Endometrial microvascular endothelial cells (primary cell): Measurements from ENCODE around the gene CDKL1. TPM values are rescaled to one million over a fixed set of nuclear protein-coding genes. Genes with fewer than 3 reads are reported as not detected.

Source experiments
- in situ Hi-C: cut with HindIII; loops from 2 replicates; pipeline ENCODE4 v1.10.0; 2017; ENCODE audit warnings: low sequenced_read_pairs, low pct_unique_long_range_greater_than_20kb; ENCODE audit errors: inconsistent ontology term
- total RNA-seq: library from RNA; depleted of rRNA; stranded (reverse); fragments of >200 nt; gene quantifications from one replicate; pipeline ENCODE4 v1.2.3, GENCODE V29; 2015; ENCODE audit errors: inconsistent ontology term

The CDKL1 gene
- total RNA-seq, 1 donor from 2014 or later = 22.7 TPM

DNA sequence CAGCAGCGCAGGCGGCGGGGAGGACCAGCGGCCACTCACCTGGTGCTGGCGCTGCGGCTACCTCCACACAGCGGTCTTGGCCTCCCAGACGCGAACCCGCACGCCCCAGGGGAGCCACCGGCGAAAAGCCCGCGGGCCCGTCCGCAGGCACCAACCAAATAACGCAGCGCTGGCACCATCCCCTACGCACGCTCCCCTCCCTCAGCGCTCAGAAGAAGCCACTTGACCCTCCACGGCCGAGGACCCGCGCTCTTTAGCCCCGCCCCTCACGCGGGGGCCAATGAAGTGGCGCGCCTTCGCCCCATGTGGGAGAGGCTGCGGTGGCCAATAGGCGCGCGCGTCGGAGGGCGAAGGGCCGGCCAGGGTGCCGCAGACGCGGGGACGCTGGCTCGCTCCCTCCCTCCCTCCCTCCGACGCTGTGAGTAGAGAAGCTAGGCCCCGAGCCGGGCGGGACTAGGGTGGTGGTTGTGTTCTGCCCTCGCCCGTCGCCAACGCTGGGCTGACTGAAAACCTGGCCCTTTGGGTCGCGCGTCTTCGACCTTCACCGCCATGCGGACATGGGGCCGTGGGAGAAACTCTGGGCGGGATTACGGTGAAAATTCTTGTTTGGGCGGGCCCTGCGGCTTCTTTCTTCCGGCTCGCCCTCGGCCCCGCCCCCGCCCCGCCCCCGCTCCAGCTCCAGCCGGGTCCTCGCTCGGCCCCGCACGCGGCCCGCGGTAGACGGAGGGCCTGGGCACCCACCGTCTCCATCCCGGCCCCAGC, 84.5 kb downstream of the CDKL1 start, which contains the start of the genes DMAC2L and L2HGDH:
Gene DMAC2L (plus strand): TSS at position 353 of the 762 bp plus-strand sequence. CDS start 9,164 bp downstream, outside the sequence.
Gene L2HGDH (minus strand): TSS at position 258 of the 762 bp plus-strand sequence. CDS start 79 bp downstream, at position 179.
- in situ Hi-C loops = no loop called here

GRCh38 chr14:50311337-50311971, 85.2 kb downstream of the CDKL1 start:
- in situ Hi-C loops = no loop called here

- in situ Hi-C loops = no loop called here
Measured at GRCh38 chr14:50310445-50310844, 86.2 kb downstream of the CDKL1 start.

- in situ Hi-C loops = no loop called here
Measured at GRCh38 chr14:50308363-50308915, 88.2 kb downstream of the CDKL1 start.

GRCh38 chr14:50303744-50304471, 92.8 kb downstream of the CDKL1 start:
- in situ Hi-C loops = no loop called here

GRCh38 chr14:50301914-50302313, 94.8 kb downstream of the CDKL1 start:
- in situ Hi-C loops = no loop called here

DNA sequence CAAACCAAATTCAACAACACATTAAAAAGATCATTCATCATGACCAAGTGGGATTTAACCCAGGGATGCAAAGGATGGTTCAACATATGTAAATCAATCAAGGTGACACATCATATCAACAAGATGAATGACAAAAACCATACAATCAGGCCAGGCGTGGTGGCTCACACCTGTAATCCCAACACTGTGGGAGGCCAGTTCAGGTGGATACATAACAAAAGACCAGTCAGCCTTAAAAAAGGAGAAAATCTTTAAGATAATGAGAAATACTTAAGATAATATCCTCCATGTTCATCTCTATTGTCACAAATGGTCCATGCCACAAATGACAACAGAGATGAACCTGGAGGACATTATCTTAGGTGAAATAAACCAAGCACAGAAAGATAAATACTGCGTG, 97.1 kb downstream of the CDKL1 start:
- in situ Hi-C loops = no loop called here

DNA sequence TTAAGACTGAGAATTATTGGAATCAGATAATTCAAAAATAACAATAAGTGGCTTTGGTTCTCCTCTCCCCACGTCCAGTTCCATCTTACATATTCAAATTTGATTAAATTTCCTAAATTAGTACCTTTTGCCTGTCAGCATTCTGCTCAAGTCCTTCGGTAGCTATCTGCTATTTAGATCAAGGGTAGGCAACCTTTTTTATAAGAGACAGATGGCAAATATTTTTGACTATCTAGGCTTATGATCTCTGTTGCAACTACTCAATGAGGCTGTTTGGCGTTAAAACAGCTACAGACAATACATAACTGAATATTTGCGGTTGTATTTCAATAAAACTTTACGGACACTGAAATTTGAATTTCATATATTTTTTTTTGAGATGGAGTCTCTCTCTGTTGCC, 106.4 kb downstream of the CDKL1 start:
- in situ Hi-C loops = no loop called here

DNA sequence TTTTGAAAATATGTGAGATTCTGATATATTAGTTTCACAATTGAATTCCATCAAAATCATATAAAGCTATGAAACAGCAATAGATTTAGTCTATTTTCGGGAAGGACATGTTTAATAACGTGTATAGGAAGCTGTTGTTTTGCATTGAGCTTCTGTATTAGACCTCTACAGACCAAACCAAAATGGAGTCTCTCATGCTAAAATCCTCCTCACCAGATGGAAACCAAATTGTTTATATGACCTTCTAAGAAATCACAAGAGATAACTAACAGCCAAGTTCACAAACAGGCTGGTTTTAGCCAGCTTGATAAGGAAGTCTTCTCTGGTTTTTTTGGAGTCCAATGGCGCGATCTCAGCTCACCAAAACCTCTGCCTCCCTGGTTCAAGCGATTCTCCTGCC, 108.5 kb downstream of the CDKL1 start:
- in situ Hi-C loops = no loop called here

DNA sequence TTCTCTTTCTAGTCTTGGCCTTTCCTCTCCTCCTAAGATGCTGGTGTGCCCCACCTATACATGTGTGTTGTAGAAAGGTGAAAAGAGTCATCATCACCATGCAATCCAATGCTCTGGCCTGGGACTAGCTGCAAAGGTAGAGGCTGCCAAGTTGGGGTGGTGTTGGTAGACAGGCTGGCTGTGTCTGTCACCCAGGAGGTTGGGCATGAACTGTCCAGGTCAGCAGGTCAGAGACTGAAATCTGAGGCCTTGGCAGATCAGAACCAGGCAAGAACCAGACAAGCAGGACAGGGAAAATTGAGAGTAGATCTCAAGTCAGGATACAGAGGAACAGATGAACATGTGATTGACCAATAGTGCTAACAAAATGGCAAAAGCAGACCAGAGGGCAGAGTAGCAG, 110.8 kb downstream of the CDKL1 start:
- in situ Hi-C loops = no loop called here

Other genes with a start within 250 kb of the CDKL1 start
- gene SOS2, start 165.3 kb downstream of the CDKL1 start, total RNA-seq = 15.1 TPM
- gene L2HGDH, start 84.7 kb downstream of the CDKL1 start, total RNA-seq = 5.6 TPM
- gene DMAC2L, start 84.6 kb downstream of the CDKL1 start, total RNA-seq = 1.8 TPM
- 63.4 TPM for gene MAP4K5, start 135.7 kb upstream of the CDKL1 start, total RNA-seq
- gene ATL1, start 163.3 kb upstream of the CDKL1 start, total RNA-seq = 2.1 TPM